IPS-NIHi7 (cell line): ENCODE data around the gene ARRDC2.
A peak's percentile ranks its signal among the peaks of the same experiment; 100 is the strongest.
"Not testable (repeated sequence)": the region's sequence is repeated elsewhere in the genome, so short reads cannot be mapped to it uniquely, and the experiment has no call there.

ENCODE experiments used
- DNase-seq: peaks from one replicate; pipeline ENCODE4 v3.0.0; 2012; ENCODE audit warnings: mixed read lengths; ENCODE audit errors: extremely low spot score

Gene ARRDC2

DNA sequence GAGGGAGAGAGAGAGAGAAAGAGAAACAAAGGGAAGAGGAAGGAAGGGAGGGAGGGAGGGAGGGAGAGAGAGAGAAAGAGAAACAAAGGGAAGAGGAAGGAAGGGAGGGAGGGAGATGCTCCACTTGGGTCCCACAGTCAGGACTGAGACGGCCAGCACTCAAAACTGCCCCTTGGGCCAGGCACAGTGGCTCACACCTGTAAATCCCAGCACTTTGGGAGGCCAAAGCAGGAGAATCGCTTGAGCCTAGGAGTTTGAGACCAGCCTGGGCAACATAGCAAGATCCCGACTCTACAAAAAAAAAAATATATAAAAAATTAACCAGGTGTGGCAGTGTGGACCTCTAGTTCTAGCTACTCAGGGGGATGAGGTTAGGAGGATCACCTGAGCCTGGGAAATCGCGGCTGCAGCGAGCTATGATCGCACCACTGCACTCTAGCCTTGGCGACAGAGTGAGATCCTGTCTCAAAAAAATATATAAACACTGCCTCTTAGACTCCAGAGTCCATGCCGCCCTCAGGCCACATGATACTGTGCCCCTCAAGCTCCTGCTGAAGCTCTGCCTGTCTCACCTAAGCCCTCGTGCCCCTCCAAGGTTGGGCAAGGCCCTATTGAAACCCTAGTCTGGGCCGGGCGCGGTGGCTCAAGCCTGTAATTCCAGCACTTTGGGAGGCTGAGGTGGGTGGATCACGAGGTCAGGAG is 8.4 kb downstream of the ARRDC2 start:
- no peak for DNase-seq

DNA sequence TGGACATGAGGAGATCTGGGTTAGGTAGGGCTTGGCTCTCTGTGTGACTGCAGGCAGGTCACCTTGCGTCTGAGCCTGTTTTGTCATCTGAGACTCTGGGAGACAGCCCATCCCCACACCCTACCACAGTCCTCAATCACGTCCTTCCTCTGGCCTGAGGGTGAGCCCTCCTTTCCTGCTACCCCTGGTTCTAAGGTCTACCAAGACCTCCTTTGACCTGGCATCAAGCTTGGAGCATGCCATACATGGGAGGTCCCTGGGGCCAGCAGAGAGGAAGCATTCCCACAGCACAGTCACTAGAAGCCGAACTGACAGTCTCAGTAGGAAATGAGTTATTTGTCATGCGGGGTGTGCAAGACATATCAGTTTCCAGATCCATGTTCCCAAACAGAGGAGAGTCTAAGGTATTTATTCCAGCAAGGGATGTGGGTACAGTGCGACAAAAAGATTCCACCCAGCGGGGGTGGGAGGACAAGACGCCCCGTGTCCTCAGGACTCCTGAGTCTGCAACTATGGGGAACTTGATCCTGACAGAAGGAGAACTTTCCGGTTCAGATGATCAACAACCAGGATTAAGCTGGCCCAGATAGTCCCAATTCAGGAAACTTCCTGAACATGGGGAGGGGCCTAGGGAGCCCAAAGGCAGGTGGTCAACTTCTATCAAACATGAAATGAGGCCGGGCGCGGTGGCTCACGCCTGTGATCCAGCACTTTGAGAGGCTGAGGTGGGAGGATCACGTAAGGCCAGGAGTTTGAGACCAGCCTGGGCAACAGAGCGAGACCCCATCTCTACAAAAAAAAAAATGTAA is 9.5 kb downstream of the ARRDC2 start:
- DNase-seq, result no peak

DNA sequence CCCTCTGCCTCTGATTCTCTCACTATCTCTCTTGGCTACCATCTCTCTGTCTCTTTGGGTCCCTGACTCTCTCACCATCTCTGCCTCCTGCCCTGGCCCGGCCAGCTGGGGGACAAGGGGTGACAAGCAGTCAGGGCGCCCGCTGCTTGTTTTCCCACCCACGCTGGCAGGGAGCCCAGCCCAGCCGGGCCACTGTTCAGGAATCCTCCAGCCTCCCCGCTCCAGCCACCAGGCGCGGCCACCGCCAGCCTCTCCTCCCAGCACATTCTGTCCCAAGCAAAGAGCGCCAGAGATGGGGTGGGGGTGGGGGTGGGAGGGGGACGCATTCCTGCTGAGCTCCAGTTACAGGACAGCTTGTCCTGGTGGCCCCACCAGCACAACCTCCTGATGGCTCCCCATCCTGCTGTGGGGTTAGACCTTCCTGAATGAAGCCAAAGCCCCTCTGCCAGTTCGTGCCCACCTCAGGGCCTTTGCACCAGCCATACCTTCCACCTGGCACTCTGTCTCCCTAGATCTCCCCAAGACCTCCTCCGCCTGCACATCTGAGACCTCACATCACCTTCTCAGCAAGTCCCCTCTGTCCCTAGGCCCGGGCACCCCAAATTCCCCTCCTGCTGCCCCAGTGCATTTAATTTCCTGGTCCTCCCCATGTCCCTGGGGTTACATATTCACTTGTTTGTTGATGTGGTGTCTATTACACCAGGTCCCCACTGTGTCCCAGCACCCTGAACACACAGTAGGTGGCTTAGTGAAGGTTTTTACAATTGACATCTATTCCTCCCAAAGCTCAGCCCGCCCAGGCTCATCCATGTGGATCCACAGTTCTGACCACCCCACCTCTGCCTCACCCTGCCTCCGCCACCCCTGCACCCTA is 12.5 kb downstream of the ARRDC2 start:
- DNase-seq, result no peak

DNA sequence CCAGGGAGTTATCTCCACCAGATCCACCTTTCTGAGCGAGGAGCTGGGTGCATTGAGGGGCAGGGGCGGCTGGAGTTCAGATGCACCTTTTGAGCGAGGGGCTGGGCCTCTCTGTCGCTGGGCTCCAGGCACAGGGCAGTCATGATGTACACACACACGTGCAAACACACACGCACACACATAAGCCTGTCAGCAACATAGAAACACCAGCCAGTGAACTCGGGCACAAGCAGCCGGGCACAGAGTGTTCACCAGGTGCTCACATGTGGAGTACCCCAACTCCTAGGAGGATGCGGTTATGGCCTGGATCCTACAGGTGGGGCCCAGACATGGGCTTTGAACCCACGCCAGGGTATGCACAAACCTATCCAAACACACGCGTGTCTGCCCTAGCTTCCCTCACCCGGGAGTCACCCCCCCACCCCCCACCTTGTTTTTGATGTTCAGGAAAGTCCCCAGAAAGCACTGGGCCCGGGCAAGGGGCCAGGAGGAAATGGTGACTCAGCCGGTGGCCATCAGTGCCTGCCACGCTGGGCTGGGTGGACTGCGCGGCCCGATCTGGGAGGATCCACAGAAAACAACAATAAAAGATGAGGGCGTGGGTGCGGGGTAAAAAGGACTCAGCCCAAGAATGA is 13.3 kb downstream of the ARRDC2 start:
- DNase-seq, result no peak

DNA sequence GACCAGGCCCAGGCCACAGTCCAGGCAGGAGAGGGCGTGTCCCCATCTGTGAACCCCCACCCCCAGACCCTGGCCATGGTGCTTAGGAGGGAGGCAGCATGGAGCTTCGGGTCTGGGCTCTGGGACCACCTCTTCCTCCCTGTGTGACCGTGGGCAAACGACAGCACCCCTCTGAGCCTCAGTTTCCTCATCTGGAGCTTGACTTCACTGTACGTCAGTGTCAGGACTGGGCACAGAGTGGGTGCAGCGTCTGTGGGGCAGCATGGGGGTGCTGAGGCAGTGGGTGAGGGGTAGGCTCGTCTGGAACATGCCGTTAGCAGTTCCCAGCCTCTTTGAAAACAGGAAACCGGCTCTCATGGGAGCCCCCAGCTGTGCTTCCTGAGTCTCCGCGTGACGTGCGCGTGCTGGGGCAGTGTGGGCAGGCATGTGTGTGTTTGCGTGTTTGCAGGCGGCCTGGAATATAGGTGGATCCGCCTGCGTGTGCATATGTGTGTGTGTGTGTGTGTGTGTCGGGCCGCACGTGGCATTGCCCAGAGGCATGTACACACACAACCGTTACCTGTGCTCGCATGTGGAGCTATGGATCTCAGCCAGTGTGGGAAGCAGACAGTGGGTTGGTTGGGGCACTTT is 15.8 kb downstream of the ARRDC2 start:
- no peak for DNase-seq

DNA sequence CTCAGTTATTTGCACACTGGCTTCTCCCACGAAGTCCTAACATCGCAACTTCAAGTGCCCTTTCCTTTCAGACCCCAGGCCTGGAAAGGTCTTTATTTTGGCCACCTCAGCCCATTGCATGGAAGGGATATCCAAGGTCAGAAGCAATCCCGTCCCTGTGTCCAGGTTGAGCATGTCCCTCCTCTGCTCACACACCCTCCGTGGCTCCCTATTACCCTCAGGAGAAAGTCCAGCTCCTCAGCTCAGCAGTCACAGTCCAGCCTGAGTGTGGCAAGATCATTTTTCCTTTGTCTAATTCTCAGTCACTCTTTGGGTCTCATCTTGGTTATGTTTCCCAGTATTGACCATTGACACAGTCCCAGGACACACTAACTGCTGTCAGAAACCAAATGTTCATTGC is 19.2 kb downstream of the ARRDC2 start:
- DNase-seq, result no peak

DNA sequence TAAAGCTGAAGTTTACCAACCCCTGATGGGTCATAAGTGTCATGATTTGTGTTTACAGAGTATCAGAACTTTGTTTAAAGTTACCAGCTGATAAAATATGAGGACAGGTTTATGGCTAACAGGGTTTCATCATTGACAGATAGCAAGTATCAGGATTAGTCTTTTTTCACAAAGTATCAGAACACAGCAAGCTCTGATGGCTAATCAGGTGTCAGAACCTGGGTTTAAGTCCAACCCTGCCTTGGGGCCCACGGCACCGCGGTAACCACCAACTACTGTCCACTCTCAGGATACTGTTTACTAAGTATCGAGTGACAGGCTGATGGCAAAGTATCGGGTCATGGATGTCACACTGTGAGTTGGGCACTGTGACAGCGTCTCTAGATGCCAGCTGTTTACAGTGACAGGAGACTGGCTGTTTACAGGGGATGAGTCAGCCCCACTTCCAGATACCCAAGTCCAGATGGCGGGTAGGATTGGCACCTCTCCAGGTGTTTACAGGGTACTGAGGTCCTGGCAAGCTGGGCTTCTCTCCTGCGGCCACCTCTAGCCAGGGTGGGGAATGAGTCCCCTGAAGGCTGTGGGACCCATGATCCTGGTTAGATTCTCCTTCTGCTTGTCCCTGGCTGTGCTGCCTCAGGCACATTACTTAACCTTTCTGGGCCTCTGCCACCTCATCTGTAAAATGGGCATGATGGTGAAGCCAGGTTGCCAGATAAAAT is 21.8 kb downstream of the ARRDC2 start:
- no peak for DNase-seq

DNA sequence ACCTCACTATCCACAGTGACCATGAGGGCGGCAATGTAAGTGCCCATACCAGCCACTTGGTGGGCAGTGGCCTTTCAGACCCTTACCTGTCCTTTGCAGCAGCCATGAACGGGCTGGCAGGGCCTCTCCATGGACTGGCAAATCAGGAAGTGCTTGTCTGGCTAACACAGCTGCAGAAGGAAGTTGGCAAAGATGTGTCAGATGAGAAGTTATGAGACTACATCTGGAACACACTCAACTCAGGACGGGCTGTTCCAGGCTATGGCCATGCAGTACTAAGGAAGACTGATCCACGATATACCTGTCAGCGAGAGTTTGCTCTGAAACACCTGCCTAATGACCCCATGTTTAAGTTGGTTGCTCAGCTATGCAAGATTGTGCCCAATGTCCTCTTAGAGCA is 23.4 kb downstream of the ARRDC2 start:
- DNase-seq, result not testable (repeated sequence)

DNA sequence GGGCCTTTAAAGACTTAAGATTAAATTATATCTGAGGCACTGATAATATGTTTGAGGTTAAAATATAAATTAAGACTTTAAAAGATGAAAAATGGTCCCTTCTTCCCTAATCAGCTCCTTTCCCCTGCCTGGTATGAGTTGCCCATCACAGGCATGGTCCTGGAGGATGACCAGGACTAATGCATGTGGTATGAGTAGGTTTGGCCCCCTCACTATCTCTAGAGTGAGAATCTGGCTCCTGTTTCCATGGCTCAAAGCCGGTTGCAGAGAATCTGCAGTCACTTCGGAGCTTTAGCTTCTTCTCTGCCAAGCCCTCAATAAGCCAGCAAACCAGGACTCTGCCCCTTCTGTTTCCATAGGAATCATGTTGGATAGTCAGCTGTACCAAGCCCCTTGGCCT is 24.1 kb downstream of the ARRDC2 start:
- DNase-seq, result not testable (repeated sequence)

DNA sequence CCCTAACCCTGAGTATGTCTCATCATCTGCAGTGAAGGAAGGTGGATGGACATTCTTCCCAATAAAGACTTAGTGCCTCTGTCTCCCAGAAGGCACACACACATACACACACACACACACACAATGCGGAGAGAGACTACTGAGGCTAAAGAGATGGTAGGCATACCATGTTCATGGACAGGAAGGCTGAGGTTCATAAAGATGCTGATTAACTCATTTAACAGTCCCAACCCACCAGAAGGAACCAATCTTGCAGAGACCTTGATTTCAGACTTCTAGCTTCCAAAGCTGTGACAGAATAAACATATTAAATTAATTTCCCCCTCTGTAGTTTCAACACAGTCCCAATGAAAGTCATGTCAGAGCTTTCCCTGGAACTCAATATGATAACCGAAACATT is 33.1 kb downstream of the ARRDC2 start:
- no peak for DNase-seq

DNA sequence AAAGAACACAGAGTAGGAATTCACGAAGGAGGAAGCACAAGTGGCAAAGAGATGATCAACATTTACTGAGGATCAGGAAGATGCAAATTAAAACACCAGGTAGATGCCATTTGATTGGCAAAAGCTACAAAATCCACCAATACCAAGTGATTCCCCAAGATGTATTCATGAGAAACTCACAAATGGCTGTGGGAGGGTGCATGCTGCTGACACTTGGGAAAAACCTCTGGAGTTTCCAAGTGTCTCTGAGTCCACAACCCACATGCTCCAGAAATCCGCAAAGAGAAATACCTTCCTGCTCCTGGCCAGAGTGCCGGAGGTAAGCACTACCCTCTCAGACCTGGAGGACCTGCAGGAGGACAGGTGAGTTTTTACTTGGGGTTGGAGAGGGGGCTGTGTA is 35.7 kb downstream of the ARRDC2 start:
- no peak for DNase-seq

DNA sequence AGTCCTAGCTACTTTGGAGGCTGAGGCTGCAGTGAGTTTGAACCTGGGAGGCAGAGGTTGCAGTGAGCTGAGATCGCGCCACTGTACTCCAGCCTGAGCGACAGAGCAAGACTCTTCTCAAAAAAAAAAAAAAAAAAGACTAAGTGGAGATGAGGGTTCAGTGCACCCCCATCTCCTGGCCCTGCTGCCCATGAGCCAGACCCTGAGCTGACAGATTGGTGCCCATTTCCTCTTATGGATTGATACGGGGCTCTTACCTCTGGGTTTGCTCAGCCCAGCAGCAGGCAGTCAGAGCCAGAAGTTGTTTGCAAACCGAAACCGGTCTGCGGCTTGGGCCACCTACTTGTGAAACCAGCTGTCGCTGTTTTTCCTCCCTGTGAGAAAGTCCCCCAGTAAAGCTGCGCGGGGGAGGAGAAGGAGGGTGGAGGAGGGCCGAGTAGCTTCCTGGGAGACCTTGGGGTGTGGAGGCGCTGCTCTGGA is 36.9 kb downstream of the ARRDC2 start:
- peak; percentile 60 for DNase-seq

DNA sequence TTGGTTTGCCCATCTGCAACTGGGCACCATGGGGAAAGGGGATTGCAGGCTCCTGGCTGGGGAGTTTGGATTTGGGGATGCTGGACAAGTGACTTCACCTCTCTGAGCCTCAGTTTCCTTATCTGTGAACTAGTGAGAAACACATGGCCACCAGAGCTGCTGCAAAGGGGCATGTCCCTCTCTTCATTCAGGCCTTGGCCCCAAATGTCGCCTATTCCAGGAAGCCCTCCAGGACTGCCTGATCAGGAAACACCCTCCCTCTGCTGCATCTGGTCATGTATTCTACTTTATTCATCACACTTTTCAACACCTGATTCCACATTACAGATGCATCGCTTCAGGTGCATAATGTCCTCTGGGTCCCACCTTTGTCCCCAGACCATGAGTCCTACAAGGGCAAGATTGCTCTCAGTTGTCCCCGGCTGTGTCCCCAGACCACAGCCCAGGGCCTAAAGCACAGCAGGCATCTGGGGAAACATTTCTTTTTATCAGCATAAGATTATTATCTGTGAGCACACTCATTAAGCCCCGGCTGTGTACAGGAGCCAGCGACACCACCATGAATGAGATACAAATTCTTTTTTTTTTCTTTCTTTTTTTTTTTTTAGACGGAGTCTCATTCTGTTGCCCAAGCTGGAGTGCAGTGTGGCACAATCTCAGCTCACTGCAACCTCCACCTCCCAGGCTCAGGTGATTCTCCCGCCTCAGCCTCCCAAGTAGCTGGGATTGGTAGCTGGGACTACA is 37.5 kb downstream of the ARRDC2 start:
- no peak for DNase-seq

DNA sequence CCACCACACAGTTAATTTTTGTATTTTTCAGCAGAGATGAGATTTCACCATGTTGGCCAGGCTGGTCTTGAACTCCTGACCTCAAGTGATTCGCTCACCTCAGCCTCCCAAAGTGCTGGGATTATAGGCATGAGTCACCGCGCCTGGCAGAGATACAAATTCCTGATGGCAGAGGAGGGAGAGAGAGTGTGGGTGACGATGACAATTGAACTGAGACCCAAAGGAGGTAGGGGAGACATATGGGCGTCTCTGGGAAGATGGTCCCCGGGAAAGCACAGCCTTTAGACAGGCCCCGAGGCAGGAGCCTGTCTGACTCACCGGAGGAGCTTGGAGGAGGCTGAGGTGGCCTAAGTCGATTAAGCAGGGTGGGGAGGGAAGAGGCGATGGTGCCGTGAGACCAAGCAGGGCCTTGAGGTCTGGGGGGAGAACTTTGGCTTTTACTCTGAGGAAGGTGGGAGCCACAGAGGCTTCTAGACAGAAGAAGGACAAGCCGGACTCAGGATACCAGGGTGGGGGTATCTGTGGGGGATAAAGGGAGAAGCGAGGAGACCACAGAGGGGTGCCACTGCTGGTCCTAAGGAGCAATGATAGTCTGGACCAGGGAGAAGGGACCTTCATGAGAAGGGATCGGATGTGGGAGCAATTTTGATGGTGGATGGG is 38.2 kb downstream of the ARRDC2 start:
- no peak for DNase-seq

DNA sequence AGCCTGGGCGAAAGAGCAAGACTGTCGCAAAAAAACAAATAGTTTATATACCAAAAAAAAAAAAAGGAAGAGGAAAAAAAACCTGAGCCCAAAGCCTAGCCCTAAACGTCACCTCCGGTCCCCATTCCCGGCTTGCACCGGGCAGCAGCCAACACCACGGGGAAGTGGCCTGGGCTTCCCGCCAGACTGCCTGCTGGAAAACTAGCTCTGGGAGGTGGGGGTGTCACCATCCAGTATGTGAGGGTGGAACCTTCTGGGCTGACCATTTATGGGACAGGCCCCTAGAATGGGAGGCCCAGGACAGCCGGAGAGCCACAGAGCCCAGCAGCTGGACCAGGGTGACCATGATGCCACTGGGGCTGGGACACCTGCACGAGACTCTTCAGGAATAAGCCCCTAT is 41.4 kb downstream of the ARRDC2 start:
- no peak for DNase-seq

DNA sequence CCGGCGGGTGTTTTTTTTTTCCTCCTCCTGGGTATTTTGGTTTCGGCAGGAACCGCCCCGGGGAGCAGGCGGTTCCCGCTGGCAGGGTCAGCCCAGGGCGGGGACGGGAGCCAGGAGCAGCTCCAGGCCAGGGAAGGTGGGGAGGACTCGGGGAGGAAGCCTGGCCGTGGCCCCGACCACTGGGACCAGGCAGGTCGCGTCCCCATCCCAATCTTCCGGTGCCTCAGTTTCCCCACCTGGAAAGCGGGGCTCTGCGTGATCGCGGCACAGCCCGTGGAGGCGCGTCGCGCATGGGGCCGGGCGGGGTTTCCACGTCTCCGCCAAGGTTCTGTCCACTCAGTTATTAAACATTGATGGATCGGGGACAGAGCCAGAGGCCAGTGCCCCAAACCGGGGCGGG is 43.9 kb downstream of the ARRDC2 start:
- DNase-seq, result no peak

DNA sequence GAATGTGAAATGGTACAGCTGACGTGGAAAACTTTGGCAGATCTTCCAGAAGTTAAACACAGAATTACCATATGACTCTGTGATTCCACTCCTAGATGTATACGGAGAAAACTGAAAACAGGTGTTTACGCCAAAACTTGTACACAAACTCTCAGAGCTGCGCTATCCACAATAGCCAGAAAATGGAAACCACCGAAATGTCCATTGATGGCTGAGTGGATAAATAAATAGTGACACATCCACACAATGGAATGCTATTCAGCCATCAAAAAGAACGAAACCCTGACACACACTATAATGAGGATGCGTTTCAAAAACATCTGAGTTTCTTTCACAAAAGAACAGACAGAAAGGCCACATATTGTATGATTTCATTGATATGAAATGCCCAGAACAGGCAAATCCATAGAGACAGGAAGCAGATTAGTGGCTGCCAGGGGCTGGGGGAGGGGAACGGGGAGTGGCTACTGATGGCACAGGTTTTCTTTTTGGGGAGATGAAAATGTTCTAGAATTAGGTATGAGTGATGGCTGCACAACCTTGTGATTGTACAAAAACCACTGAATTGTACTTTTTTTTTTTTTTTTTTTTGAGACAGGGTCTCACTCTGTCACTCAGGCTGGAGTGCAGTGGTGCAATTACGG is 45.7 kb downstream of the ARRDC2 start:
- DNase-seq, result no peak

DNA sequence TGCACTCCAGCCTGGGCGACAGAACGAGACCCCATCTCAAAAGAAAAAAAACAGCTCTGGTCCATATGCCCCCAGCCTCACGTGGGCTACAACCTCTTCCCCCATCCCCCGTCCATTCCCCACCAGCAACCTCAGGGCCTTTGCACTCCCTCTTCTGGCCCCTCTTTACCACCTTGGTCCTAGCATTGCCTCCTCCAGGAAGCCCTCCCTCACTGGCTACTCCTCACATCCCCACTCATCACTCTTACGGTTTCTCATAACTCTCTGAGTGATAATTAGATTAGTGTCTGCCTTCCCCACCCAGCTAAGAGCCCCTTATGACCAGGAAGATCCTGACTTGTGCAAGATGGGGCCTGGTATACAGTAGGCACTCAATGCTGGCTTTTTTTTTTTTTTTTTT is 48.0 kb downstream of the ARRDC2 start:
- DNase-seq, result no peak

DNA sequence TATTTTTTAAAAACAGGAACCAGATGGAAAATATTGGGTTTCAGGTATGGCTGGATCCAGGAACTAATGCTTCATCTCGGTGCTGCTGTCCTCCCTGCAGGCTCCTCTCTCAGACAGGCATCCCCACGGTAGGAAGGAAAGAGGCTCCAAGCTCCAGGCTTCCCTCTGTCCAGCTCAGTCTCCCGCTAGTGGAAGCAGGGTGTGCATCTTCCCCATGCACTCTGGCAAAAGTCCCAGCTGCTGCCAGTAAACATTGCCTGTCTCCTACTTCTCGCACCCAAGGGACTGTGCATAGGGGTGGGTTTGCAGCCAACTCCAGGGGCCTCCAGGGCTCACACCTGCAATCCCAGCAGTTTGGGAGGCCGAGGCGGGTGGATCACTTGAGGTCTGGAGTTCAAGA is 49.6 kb downstream of the ARRDC2 start:
- DNase-seq, result peak; percentile 5
